Activated naive CD8-positive, alpha-beta T cell (primary cell): ENCODE measurements around the gene DACH1.

Experiments
- H3K27ac Mint-ChIP-seq: one replicate; pipeline ENCODE4 v1.8.0; 2021; ENCODE audit warnings: mixed read lengths
- H3K27me3 Mint-ChIP-seq: one replicate; pipeline ENCODE4 v1.8.0; 2021; ENCODE audit warnings: mixed read lengths
- H3K36me3 Mint-ChIP-seq: one replicate; pipeline ENCODE4 v1.8.0; 2021; ENCODE audit warnings: mixed read lengths
- H3K4me1 Mint-ChIP-seq: one replicate; pipeline ENCODE4 v1.8.0; 2021; ENCODE audit warnings: low read depth, mixed read lengths
- H3K4me3 Mint-ChIP-seq: one replicate; pipeline ENCODE4 v1.8.0; 2021; ENCODE audit warnings: mild to moderate bottlenecking, mixed read lengths
- H3K9me3 Mint-ChIP-seq: one replicate; pipeline ENCODE4 v1.8.0; 2021; ENCODE audit warnings: low read depth, mixed read lengths

The DACH1 gene

GRCh38 chr13:71828117-71828516 lies 38.9 kb downstream of the DACH1 start:
- peaks cover 1% of the 10 kb centered on the region for H3K27me3 Mint-ChIP-seq
- H3K4me3 Mint-ChIP-seq = no peak overlapping the region
- no peaks in the 10 kb centered on the region for H3K36me3 Mint-ChIP-seq
- H3K4me1 Mint-ChIP-seq = peaks cover 2% of the 10 kb centered on the region
- H3K27ac Mint-ChIP-seq = no peak overlapping the region
- H3K9me3 Mint-ChIP-seq = no peaks in the 10 kb centered on the region

GRCh38 chr13:71827241-71827640 lies 39.8 kb downstream of the DACH1 start:
- H3K27ac Mint-ChIP-seq = no peak overlapping the region
- H3K4me3 Mint-ChIP-seq = no peak overlapping the region
- H3K36me3 Mint-ChIP-seq = no peaks in the 10 kb centered on the region
- H3K9me3 Mint-ChIP-seq = no peaks in the 10 kb centered on the region
- H3K27me3 Mint-ChIP-seq = peaks cover 1% of the 10 kb centered on the region
- H3K4me1 Mint-ChIP-seq = peaks cover 2% of the 10 kb centered on the region

- H3K36me3 Mint-ChIP-seq = no peaks in the 10 kb centered on the region
- no peak overlapping the region for H3K4me3 Mint-ChIP-seq
- H3K9me3 Mint-ChIP-seq = no peaks in the 10 kb centered on the region
- H3K27ac Mint-ChIP-seq = no peak overlapping the region
- H3K27me3 Mint-ChIP-seq = no peaks in the 10 kb centered on the region
- H3K4me1 Mint-ChIP-seq = no peaks in the 10 kb centered on the region
These were observed 46.3 kb downstream of the DACH1 start for GRCh38 chr13:71820699-71821098.

GRCh38 chr13:71817335-71817734 lies 49.7 kb downstream of the DACH1 start:
- Mint-ChIP-seq H3K27ac (no peak overlapping the region), H3K9me3 (no peaks in the 10 kb centered on the region), H3K4me3 (no peak overlapping the region), H3K36me3 (no peaks in the 10 kb centered on the region), H3K4me1 (no peaks in the 10 kb centered on the region), H3K27me3 (no peaks in the 10 kb centered on the region)

- Mint-ChIP-seq H3K27ac (no peak overlapping the region), H3K9me3 (no peaks in the 10 kb centered on the region), H3K36me3 (no peaks in the 10 kb centered on the region), H3K27me3 (no peaks in the 10 kb centered on the region), H3K4me3 (no peak overlapping the region), H3K4me1 (no peaks in the 10 kb centered on the region)
These were observed 52.1 kb downstream of the DACH1 start for GRCh38 chr13:71814806-71815360.

GRCh38 chr13:71813187-71813586 lies 53.8 kb downstream of the DACH1 start:
- no peaks in the 10 kb centered on the region for H3K9me3 Mint-ChIP-seq
- no peak overlapping the region for H3K27ac Mint-ChIP-seq
- no peaks in the 10 kb centered on the region for H3K27me3 Mint-ChIP-seq
- H3K4me3 Mint-ChIP-seq = no peak overlapping the region
- H3K4me1 Mint-ChIP-seq = no peaks in the 10 kb centered on the region
- no peaks in the 10 kb centered on the region for H3K36me3 Mint-ChIP-seq

- Mint-ChIP-seq H3K36me3 (no peaks in the 10 kb centered on the region), H3K9me3 (no peaks in the 10 kb centered on the region), H3K27me3 (no peaks in the 10 kb centered on the region), H3K27ac (no peak overlapping the region), H3K4me3 (no peak overlapping the region), H3K4me1 (no peaks in the 10 kb centered on the region)
These were observed 55.7 kb downstream of the DACH1 start for GRCh38 chr13:71811344-71811743.

- Mint-ChIP-seq H3K4me3 (no peak overlapping the region), H3K4me1 (no peaks in the 10 kb centered on the region), H3K9me3 (no peaks in the 10 kb centered on the region), H3K27me3 (no peaks in the 10 kb centered on the region), H3K27ac (no peak overlapping the region), H3K36me3 (no peaks in the 10 kb centered on the region)
These were observed 58.3 kb downstream of the DACH1 start for GRCh38 chr13:71808708-71809107.

GRCh38 chr13:71806886-71807285 lies 60.1 kb downstream of the DACH1 start:
- no peak overlapping the region for H3K4me3 Mint-ChIP-seq
- H3K36me3 Mint-ChIP-seq = no peaks in the 10 kb centered on the region
- H3K9me3 Mint-ChIP-seq = no peaks in the 10 kb centered on the region
- no peaks in the 10 kb centered on the region for H3K27me3 Mint-ChIP-seq
- H3K4me1 Mint-ChIP-seq = no peaks in the 10 kb centered on the region
- H3K27ac Mint-ChIP-seq = no peak overlapping the region

- Mint-ChIP-seq H3K4me3 (no peak overlapping the region), H3K9me3 (no peaks in the 10 kb centered on the region), H3K36me3 (no peaks in the 10 kb centered on the region), H3K4me1 (no peaks in the 10 kb centered on the region), H3K27ac (no peak overlapping the region), H3K27me3 (no peaks in the 10 kb centered on the region)
These were observed 63.9 kb downstream of the DACH1 start for GRCh38 chr13:71803066-71803465.

- H3K9me3 Mint-ChIP-seq = no peaks in the 10 kb centered on the region
- no peak overlapping the region for H3K27ac Mint-ChIP-seq
- H3K4me1 Mint-ChIP-seq = no peaks in the 10 kb centered on the region
- no peaks in the 10 kb centered on the region for H3K36me3 Mint-ChIP-seq
- H3K4me3 Mint-ChIP-seq = no peak overlapping the region
- no peaks in the 10 kb centered on the region for H3K27me3 Mint-ChIP-seq
These were observed 65.2 kb downstream of the DACH1 start for GRCh38 chr13:71801781-71802180.

GRCh38 chr13:71801165-71801760 lies 65.7 kb downstream of the DACH1 start:
- Mint-ChIP-seq H3K4me3 (no peak overlapping the region), H3K36me3 (no peaks in the 10 kb centered on the region), H3K27me3 (no peaks in the 10 kb centered on the region), H3K9me3 (no peaks in the 10 kb centered on the region), H3K4me1 (no peaks in the 10 kb centered on the region), H3K27ac (no peak overlapping the region)

- H3K9me3 Mint-ChIP-seq = no peaks in the 10 kb centered on the region
- H3K4me3 Mint-ChIP-seq = no peak overlapping the region
- H3K4me1 Mint-ChIP-seq = no peaks in the 10 kb centered on the region
- no peak overlapping the region for H3K27ac Mint-ChIP-seq
- no peaks in the 10 kb centered on the region for H3K36me3 Mint-ChIP-seq
- H3K27me3 Mint-ChIP-seq = no peaks in the 10 kb centered on the region
These were observed 67.7 kb downstream of the DACH1 start for GRCh38 chr13:71799324-71799723.

- H3K9me3 Mint-ChIP-seq = no peaks in the 10 kb centered on the region
- H3K27me3 Mint-ChIP-seq = no peaks in the 10 kb centered on the region
These were observed 68.3 kb downstream of the DACH1 start for GRCh38 chr13:71798707-71799106.

GRCh38 chr13:71797517-71797916 lies 69.5 kb downstream of the DACH1 start:
- Mint-ChIP-seq H3K27ac (no peak overlapping the region), H3K9me3 (no peaks in the 10 kb centered on the region)

More at GRCh38 chr13:71798707-71799106, 68.3 kb downstream of the DACH1 start:
- H3K27ac Mint-ChIP-seq = no peak overlapping the region
- H3K4me1 Mint-ChIP-seq = no peaks in the 10 kb centered on the region
- no peak overlapping the region for H3K4me3 Mint-ChIP-seq
- no peaks in the 10 kb centered on the region for H3K36me3 Mint-ChIP-seq

GRCh38 chr13:71789693-71790329 lies 77.2 kb downstream of the DACH1 start:
- Mint-ChIP-seq H3K27ac (no peak overlapping the region), H3K36me3 (no peaks in the 10 kb centered on the region), H3K27me3 (no peaks in the 10 kb centered on the region), H3K9me3 (no peaks in the 10 kb centered on the region), H3K4me3 (no peak overlapping the region), H3K4me1 (no peaks in the 10 kb centered on the region)

More at GRCh38 chr13:71797517-71797916, 69.5 kb downstream of the DACH1 start:
- Mint-ChIP-seq H3K4me1 (no peaks in the 10 kb centered on the region), H3K36me3 (no peaks in the 10 kb centered on the region), H3K4me3 (no peak overlapping the region), H3K27me3 (no peaks in the 10 kb centered on the region)
